Measurements from ENCODE around the gene STT3A.

- TF ChIP-seq POLR2A (IDR thresholded peaks at IDR 0.05) (no peak), CTCF (IDR thresholded peaks at IDR 0.05) (no peak)
These were observed 57.0 kb downstream of the STT3A start for GRCh38 chr11:125649465-125650166.

Measured in adrenal gland (tissue), 5 donors.